ENCODE measurements around the gene FAM3A.

The FAM3A gene

GRCh38 chrX:154469880-154470279 lies 46.2 kb downstream of the FAM3A start (continued):
- TF ChIP-seq, protein P1, sequence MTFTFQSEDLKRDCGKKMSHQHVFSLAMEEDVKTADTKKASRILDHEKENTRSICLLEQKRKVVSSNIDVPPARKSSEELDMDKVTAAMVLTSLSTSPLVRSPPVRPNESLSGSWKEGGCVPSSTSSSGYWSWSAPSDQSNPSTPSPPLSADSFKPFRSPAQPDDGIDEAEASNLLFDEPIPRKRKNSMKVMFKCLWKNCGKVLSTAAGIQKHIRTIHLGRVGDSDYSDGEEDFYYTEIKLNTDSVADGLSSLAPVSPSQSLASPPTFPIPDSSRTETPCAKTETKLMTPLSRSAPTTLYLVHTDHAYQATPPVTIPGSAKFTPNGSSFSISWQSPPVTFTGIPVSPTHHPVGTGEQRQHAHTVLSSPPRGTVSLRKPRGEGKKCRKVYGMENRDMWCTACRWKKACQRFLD (tag by site-specific recombination; IDR thresholded peaks at IDR 0.05), result no peak
- no peak for TF ChIP-seq ZNF433 (tag by site-specific recombination; IDR thresholded peaks at IDR 0.05; ENCODE audit: low read depth)

- POLR2A ChIA-PET, result interaction anchor here (0.5 to 1.5 kb wide), 3 partner anchors 10 to 52 kb away, joined by 3 to 4 read pairs (median 3); partner anchors contain the start of gene SLC10A3
- H3K36me3 ChIP-seq (ENCODE audit: control insufficient read depth in 2 of 2, insufficient read depth in 1 of 2, low read length in 2 of 2), result peaks cover 0 to 89% of the 10 kb centered on the region in 2 experiments; a peak in 2 of 3 replicates
- H3K9me3 ChIP-seq (ENCODE audit: control insufficient read depth, insufficient read depth, low read depth, low read length), result no peaks in the 10 kb centered on the region
These were observed 46.9 kb downstream of the FAM3A start for GRCh38 chrX:154469114-154469513.

DNA sequence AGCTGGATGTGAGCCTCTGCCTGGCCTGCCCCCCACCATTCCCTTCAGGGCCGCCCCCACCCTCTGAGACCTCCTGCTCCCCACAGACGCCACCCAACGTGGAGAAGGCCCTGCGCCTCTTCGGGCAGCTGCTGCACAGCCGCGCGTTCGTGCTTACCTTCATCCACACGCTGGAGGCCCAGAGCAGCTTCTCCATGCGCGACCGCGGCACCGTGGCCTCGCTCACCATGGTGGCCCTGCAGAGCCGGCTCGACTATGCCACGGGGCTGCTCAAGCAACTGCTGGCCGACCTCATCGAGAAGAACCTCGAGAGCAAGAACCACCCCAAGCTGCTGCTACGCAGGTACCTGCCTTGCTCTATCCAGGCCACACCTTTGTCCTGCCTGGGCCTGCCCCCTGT lies 47.8 kb downstream of the FAM3A start:
- POLR2A ChIA-PET, result interaction anchor here (0.6 to 1.5 kb wide), 3 partner anchors 9 to 51 kb away, joined by 3 to 4 read pairs (median 3); partner anchors contain the start of gene SLC10A3
- no peaks in the 10 kb centered on the region for H3K4me1 ChIP-seq (ENCODE audit: control insufficient read depth, insufficient read depth, low read length)
- CTCF ChIA-PET, result interaction anchor here (0.5 to 0.6 kb wide), 2 partner anchors 49 to 523 kb away, joined by 4 to 5 read pairs; no protein-coding TSS in a partner anchor
- peaks cover 0 to 91% of the 10 kb centered on the region in 2 experiments; a peak in 1 of 3 replicates for H3K36me3 ChIP-seq (ENCODE audit: control insufficient read depth in 2 of 2, insufficient read depth in 1 of 2, low read length in 2 of 2)
- no peak overlapping the region for H3K27ac ChIP-seq (ENCODE audit: extremely low read depth, low read depth, low read length)
- H3K4me3 ChIP-seq (ENCODE audit: low read depth, low read length), result no peak overlapping the region
- H3K9me3 ChIP-seq (ENCODE audit: control insufficient read depth, insufficient read depth, low read depth, low read length), result no peaks in the 10 kb centered on the region
- TF ChIP-seq ZNF791 (tag by site-specific recombination; IDR thresholded peaks at IDR 0.05), result no peak
- TF ChIP-seq ZNF341 (tag by site-specific recombination; IDR thresholded peaks at IDR 0.05; ENCODE audit: low read depth), result no peak
- TF ChIP-seq PRDM10 (tag by site-specific recombination; IDR thresholded peaks at IDR 0.05), result no peak
- no peak for TF ChIP-seq ZNF48 (tag by site-specific recombination; IDR thresholded peaks at IDR 0.05)
- TF ChIP-seq ZSCAN16 (tag by site-specific recombination; IDR thresholded peaks at IDR 0.05), result no peak
- no peak for TF ChIP-seq ZNF23 (tag by site-specific recombination; IDR thresholded peaks at IDR 0.05; ENCODE audit: borderline replicate concordance)
- TF ChIP-seq, protein P2, sequence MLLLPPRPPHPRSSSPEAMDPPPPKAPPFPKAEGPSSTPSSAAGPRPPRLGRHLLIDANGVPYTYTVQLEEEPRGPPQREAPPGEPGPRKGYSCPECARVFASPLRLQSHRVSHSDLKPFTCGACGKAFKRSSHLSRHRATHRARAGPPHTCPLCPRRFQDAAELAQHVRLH (tag by site-specific recombination; IDR thresholded peaks at IDR 0.05), result no peak
- no peak for TF ChIP-seq ZNF837 (tag by site-specific recombination; IDR thresholded peaks at IDR 0.05)
- no peak for TF ChIP-seq ZNF280C (tag by site-specific recombination; IDR thresholded peaks at IDR 0.05)
- TF ChIP-seq, protein P3, sequence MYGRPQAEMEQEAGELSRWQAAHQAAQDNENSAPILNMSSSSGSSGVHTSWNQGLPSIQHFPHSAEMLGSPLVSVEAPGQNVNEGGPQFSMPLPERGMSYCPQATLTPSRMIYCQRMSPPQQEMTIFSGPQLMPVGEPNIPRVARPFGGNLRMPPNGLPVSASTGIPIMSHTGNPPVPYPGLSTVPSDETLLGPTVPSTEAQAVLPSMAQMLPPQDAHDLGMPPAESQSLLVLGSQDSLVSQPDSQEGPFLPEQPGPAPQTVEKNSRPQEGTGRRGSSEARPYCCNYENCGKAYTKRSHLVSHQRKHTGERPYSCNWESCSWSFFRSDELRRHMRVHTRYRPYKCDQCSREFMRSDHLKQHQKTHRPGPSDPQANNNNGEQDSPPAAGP (tag by site-specific recombination; IDR thresholded peaks at IDR 0.05), result no peak
- TF ChIP-seq ZNF529 (tag by site-specific recombination; IDR thresholded peaks at IDR 0.05; ENCODE audit: insufficient replicate concordance), result no peak

More at GRCh38 chrX:154469114-154469513, 46.9 kb downstream of the FAM3A start:
- H3K4me1 ChIP-seq (ENCODE audit: control insufficient read depth, insufficient read depth, low read length), result no peaks in the 10 kb centered on the region
- CTCF ChIA-PET, result no interaction called here
- no peak for TF ChIP-seq ZNF707 (tag by site-specific recombination; IDR thresholded peaks at IDR 0.05)
- TF ChIP-seq, protein P4, sequence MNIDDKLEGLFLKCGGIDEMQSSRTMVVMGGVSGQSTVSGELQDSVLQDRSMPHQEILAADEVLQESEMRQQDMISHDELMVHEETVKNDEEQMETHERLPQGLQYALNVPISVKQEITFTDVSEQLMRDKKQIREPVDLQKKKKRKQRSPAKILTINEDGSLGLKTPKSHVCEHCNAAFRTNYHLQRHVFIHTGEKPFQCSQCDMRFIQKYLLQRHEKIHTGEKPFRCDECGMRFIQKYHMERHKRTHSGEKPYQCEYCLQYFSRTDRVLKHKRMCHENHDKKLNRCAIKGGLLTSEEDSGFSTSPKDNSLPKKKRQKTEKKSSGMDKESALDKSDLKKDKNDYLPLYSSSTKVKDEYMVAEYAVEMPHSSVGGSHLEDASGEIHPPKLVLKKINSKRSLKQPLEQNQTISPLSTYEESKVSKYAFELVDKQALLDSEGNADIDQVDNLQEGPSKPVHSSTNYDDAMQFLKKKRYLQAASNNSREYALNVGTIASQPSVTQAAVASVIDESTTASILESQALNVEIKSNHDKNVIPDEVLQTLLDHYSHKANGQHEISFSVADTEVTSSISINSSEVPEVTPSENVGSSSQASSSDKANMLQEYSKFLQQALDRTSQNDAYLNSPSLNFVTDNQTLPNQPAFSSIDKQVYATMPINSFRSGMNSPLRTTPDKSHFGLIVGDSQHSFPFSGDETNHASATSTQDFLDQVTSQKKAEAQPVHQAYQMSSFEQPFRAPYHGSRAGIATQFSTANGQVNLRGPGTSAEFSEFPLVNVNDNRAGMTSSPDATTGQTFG (tag by site-specific recombination; IDR thresholded peaks at IDR 0.05; ENCODE audit: borderline replicate concordance), result no peak
- no peak overlapping the region for H3K27ac ChIP-seq (ENCODE audit: extremely low read depth, low read depth, low read length)
- no peak overlapping the region for H3K4me3 ChIP-seq (ENCODE audit: low read depth, low read length)

Measured in HEK293 (cell line).